AG04449 (cell line): ENCODE data around the gene GNAS-AS1.
A peak's percentile ranks its signal among the peaks of the same experiment; 100 is the strongest.

ENCODE experiments used
- CTCF ChIA-PET: fragments of 350-600 bp; formaldehyde crosslinking; extraction: SDS; loops from one replicate; lab custom pipeline; 2021; ENCODE audit warnings: antibody characterized with exemption; lab: Yijun Ruan, JAX
- POLR2A ChIA-PET: fragments of 400-600, 350-600 bp; formaldehyde crosslinking; extraction: SDS; loops from one replicate; lab custom pipeline; 2020; ENCODE audit warnings: antibody characterized with exemption, inconsistent platforms; lab: Yijun Ruan, JAX
- DNase-seq: peaks from one replicate; pipeline ENCODE4 v3.0.0-alpha.2; 2010; ENCODE audit warnings: low read depth, low spot score
- H3K4me3 ChIP-seq: 2 replicates; pipeline ENCODE4 v1.5.1; 2011; ENCODE audit warnings: low read depth, mild to moderate bottlenecking, control low read depth, low read length
- TF ChIP-seq, protein P1 (sequence below): IDR thresholded peaks from one replicate; pipeline ENCODE4 v1.5.1; 2011; ENCODE audit warnings: mild to moderate bottlenecking, moderate library complexity, low read length, control low read depth, inconsistent platforms; ENCODE audit not compliant: insufficient read depth; ENCODE audit errors: missing control alignments

Gene GNAS-AS1

DNA sequence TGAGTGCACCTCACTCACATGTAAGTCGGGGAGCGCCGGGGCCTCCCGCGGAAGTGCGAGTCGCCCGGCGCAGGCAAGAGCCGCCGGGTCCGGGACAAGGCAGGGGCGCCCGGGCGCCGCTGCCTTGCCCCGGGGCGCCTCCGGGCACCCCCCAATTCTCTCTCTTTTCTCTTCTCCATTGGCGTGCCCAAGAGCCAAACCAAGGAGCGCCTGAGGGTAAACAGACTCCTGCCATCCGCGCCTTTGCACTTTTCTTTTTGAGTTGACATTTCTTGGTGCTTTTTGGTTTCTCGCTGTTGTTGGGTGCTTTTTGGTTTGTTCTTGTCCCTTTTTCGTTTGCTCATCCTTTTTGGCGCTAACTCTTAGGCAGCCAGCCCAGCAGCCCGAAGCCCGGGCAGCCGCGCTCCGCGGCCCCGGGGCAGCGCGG, 38.6 kb upstream of the GNAS-AS1 start:
- H3K4me3 ChIP-seq: peak overlapping the region; percentile 71
- POLR2A ChIA-PET: interaction anchor here (0.8 to 1.6 kb wide), 6 partner anchors 18 to 374 kb away, joined by 3 to 9 read pairs (median 4); partner anchors contain the start of genes APCDD1L and ATP5F1E
- TF ChIP-seq, protein P1, sequence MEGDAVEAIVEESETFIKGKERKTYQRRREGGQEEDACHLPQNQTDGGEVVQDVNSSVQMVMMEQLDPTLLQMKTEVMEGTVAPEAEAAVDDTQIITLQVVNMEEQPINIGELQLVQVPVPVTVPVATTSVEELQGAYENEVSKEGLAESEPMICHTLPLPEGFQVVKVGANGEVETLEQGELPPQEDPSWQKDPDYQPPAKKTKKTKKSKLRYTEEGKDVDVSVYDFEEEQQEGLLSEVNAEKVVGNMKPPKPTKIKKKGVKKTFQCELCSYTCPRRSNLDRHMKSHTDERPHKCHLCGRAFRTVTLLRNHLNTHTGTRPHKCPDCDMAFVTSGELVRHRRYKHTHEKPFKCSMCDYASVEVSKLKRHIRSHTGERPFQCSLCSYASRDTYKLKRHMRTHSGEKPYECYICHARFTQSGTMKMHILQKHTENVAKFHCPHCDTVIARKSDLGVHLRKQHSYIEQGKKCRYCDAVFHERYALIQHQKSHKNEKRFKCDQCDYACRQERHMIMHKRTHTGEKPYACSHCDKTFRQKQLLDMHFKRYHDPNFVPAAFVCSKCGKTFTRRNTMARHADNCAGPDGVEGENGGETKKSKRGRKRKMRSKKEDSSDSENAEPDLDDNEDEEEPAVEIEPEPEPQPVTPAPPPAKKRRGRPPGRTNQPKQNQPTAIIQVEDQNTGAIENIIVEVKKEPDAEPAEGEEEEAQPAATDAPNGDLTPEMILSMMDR: no peak
- CTCF ChIA-PET: interaction anchor here (1.3 kb wide), 1 partner anchor 19 kb away, joined by 4 read pairs; no protein-coding TSS in a partner anchor
- DNase-seq: no peak

DNA sequence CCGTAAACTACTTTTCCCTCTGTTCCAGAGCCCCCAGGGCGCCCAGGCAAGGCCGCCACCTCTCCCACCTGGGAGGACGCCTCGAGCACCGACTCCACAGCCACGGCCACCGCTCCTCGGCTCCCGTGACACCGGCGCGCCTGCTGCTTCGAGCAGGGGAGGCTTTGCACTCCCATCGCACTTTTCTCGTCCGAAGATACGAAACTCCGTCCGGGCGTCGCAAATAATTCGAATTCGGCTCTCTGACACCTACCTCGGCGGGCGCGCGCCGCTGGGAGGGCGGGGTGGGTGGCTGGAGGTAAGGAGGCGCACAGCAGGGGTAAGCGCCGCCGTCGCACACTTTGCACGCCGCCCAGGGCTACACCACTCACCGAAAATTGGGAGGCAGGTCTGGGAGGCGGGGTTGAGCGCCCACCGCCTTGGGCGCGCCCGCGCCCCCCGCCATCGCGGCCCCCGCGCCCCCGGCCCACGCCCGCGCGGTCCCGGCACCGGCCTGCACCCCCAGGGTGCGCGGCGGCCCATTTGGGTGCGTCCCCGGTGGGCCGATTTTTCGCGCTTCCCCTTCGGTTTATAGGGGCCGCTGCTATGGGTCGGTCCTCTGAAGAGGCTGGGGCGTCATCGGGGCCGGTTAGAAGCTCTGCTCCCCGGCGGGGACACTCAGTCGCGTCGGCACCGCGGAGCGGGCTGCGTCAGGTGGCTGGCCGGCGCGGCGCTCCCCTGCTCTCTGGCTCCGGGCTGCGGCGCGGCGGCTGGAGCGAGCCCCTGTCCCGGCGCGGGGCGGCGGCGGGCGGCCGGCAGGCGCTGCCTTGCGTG, 38.0 kb upstream of the GNAS-AS1 start:
- ChIA-PET POLR2A (interaction anchor here (0.6 to 1.6 kb wide), 6 partner anchors 19 to 374 kb away, joined by 3 to 9 read pairs (median 4); partner anchors contain the start of genes APCDD1L and ATP5F1E), CTCF (interaction anchor here (1.3 kb wide), 1 partner anchor 18 kb away, joined by 4 read pairs; no protein-coding TSS in a partner anchor)
- TF ChIP-seq, protein P1: no peak

DNA sequence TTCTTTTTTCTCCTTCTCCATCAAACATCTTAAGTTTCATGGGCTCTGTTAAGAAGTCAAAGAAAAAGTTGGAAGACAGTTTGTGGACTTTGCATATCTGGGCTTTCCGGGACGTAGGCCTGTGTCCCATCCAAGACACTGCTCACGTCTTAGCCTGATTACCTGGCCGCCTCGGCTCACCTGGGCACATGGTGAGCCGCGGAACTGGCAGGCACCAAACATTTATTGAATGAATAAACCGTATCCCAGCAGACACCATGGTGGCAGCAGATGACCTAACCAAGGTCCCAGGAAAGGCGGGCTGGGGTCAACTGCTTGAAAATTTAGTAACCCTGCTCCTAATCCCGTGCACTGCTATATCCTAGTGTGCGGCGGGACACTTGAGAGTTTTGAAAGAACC, 37.4 kb upstream of the GNAS-AS1 start:
- peak overlapping the region; percentile 71 for H3K4me3 ChIP-seq
- ChIA-PET CTCF (interaction anchor here (3.1 kb wide), 1 partner anchor 12 kb away, joined by 14 read pairs; no protein-coding TSS in a partner anchor), POLR2A (no interaction called here)
- TF ChIP-seq, protein P1: no peak
- DNase-seq: no peak

More for the DNA sequence above, 38.0 kb upstream of the GNAS-AS1 start:
- H3K4me3 ChIP-seq: peak overlapping the region; percentile 71
- no peak for DNase-seq

DNA sequence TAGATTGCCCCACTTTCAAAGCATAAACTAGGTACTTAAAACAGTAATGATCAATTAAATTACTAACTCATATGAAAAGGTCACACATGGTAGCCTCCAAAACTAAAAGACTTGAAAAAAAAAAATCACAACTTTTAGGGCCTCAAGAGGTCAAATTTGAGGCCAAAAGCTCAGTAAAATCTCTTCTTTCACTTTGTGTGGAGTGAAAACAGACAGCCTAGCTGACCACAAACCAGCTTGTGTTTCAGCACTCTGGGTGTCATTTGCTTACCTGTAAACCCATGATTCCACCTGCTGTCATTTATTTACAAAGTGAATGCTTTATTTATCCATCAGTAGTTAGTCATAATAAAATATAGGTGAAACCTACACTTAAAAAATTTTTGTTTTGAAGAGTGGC, 35.8 kb upstream of the GNAS-AS1 start:
- DNase-seq: no peak
- POLR2A ChIA-PET: no interaction called here
- TF ChIP-seq, protein P1: no peak
- CTCF ChIA-PET: interaction anchor here (3.1 to 4.1 kb wide), 2 partner anchors 10 to 16 kb away, joined by 14 to 26 read pairs; no protein-coding TSS in a partner anchor
- H3K4me3 ChIP-seq: no peak overlapping the region

DNA sequence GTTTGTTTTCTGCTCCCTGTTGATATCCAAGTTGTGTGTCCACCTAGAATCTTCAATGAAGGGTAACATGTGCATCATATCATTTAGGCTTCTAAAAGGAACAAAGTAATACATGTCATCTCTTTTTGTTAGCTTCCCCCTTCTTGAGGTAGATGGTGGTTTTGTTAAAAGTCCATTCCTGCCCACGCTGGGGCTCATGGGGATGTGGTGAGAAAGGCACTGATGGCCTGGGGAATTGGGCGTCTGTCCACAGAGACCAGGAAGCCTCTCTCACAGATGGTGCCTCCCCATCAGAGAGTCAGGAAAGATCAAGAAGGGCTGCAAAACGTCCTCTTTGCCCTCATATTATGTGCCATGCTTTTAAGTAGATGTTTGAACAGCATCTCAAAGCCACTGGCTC, 34.3 kb upstream of the GNAS-AS1 start:
- CTCF ChIA-PET: interaction anchor here (0.6 to 4.1 kb wide), 3 partner anchors 14 to 1376 kb away, joined by 4 to 26 read pairs (median 5); no protein-coding TSS in a partner anchor
- no peak for DNase-seq
- POLR2A ChIA-PET: no interaction called here
- TF ChIP-seq, protein P1: no peak
- H3K4me3 ChIP-seq: no peak overlapping the region
